LHCN-M2 (cell line): ENCODE measurements around the gene DNAJB7. TPM values are rescaled to one million over a fixed set of nuclear protein-coding genes. Genes with fewer than 3 reads are reported as not detected.
A peak's percentile ranks its signal among the peaks of the same experiment; 100 is the strongest.
"Not testable (repeated sequence)": the region's sequence is repeated elsewhere in the genome, so short reads cannot be mapped to it uniquely, and the experiment has no call there.

Experiments
- DNase-seq: peaks from one replicate; pipeline ENCODE4 v3.0.0-alpha.2; 2012; ENCODE audit warnings: low read depth
- total RNA-seq: library from RNA; depleted of rRNA; stranded (reverse); fragments of >200 nt; gene quantifications from 2 replicates; pipeline ENCODE4 v1.2.3, GENCODE V29; 2014; rRNA removed

The DNAJB7 gene
- total RNA-seq, 1 experiment from 2014 or later = not detected

GRCh38 chr22:40845816-40846215, 16.1 kb downstream of the DNAJB7 start:
- not testable (repeated sequence) for DNase-seq

- no peak for DNase-seq
Observed at GRCh38 chr22:40844951-40845350, 17.0 kb downstream of the DNAJB7 start.

GRCh38 chr22:40838486-40838885, 23.4 kb downstream of the DNAJB7 start:
- DNase-seq = no peak

- DNase-seq = no peak
Observed at GRCh38 chr22:40834619-40835018, 27.3 kb downstream of the DNAJB7 start.

- no peak for DNase-seq
Observed at GRCh38 chr22:40829131-40829530, 32.8 kb downstream of the DNAJB7 start.

GRCh38 chr22:40826984-40827741, 34.8 kb downstream of the DNAJB7 start:
- no peak for DNase-seq

- DNase-seq = not testable (repeated sequence)
Observed at GRCh38 chr22:40826292-40826691, 35.6 kb downstream of the DNAJB7 start.

- DNase-seq = no peak
Observed at GRCh38 chr22:40823426-40823825, 38.5 kb downstream of the DNAJB7 start.

- DNase-seq = peak; percentile 44
Observed at GRCh38 chr22:40819599-40820140, 42.2 kb downstream of the DNAJB7 start.

GRCh38 chr22:40818747-40819598, 42.9 kb downstream of the DNAJB7 start, which contains the start of gene SLC25A17:
SLC25A17 (minus strand) TSS chr22:40819346; CDS start chr22:40819248, 98 bp downstream.
- DNase-seq = peak; percentile 76

GRCh38 chr22:40818192-40818746, 43.6 kb downstream of the DNAJB7 start:
- no peak for DNase-seq

- DNase-seq = no peak
Observed at GRCh38 chr22:40817737-40818136, 44.2 kb downstream of the DNAJB7 start.

- DNase-seq = no peak
Observed at GRCh38 chr22:40813912-40814315, 48.0 kb downstream of the DNAJB7 start.

Other genes with a start within 250 kb of the DNAJB7 start
- gene MRTFA, start 225.4 kb downstream of the DNAJB7 start, total RNA-seq = 26.6 and 50.1 TPM in 2 replicates
- not detected in 2 replicates for gene MCHR1, start 182.6 kb downstream of the DNAJB7 start, total RNA-seq
- gene SLC25A17, start 42.8 kb downstream of the DNAJB7 start, total RNA-seq = 26.0 and 28.5 TPM in 2 replicates
- gene ST13, start 5.5 kb downstream of the DNAJB7 start, total RNA-seq = 187 and 203 TPM in 2 replicates
- 9.4 and 10.7 TPM in 2 replicates for gene XPNPEP3, start 5.0 kb downstream of the DNAJB7 start, total RNA-seq
- 53.3 and 87.0 TPM in 2 replicates for gene RBX1, start 89.3 kb upstream of the DNAJB7 start, total RNA-seq
- 17.2 and 24.0 TPM in 2 replicates for gene EP300, start 230.5 kb upstream of the DNAJB7 start, total RNA-seq